Measurements from ENCODE around the gene ZCRB1. TPM values are rescaled to one million over a fixed set of nuclear protein-coding genes. Genes with fewer than 3 reads are reported as not detected.

ZCRB1 gene
- polyA plus RNA-seq, 2 of the 4 experiments (the other 2 are of a cell fraction), result 62.7 to 93.0 TPM

- Histone ChIP-seq H3K27ac (no peak overlapping the region), H3K4me2 (no peak overlapping the region), H3K9me3 (no peaks in the 10 kb centered on the region), H3K4me1 (no peaks in the 10 kb centered on the region), H3K4me3 (no peak overlapping the region)
- POLR2A ChIA-PET, result no interaction called here
- FAIRE-seq (no peak), DNase-seq (ENCODE audit: low read depth in 1 of 2, low spot score in 1 of 2) (no peak), ATAC-seq (no peak)
- CTCF ChIA-PET, result no interaction called here
- 71% methylated on average over 11 of the region's 15 CpGs for WGBS (ENCODE audit: missing lambda C conversion rate)
- TF ChIP-seq POLR2AphosphoS2 (conservative IDR thresholded peaks at IDR 0.05; ENCODE audit: low read length) (no peak), CHD2 (IDR thresholded peaks at IDR 0.05; ENCODE audit: low read length, partially characterized antibody) (no peak), HDAC2 (IDR thresholded peaks at IDR 0.05) (no peak), RARB (CRISPR knock-in tag; IDR thresholded peaks at IDR 0.05) (no peak), REST (IDR thresholded peaks at IDR 0.05) (no peak), GATA3 (IDR thresholded peaks at IDR 0.05; ENCODE audit: borderline replicate concordance) (no peak), MAFK (IDR thresholded peaks at IDR 0.05; ENCODE audit: partially characterized antibody) (no peak)
Observed at GRCh38 chr12:42267413-42268190, 58.3 kb downstream of the ZCRB1 start.

- no peak for TF ChIP-seq POLR2AphosphoS2 (conservative IDR thresholded peaks at IDR 0.05; ENCODE audit: low read length)
- H3K4me1 ChIP-seq, result no peaks in the 10 kb centered on the region
- H3K27ac ChIP-seq, result no peak overlapping the region
- no peak overlapping the region for H3K4me2 ChIP-seq
- POLR2A ChIA-PET, result no interaction called here
- no peak overlapping the region for H3K4me3 ChIP-seq
- FAIRE-seq, result no peak
- CTCF ChIA-PET, result interaction anchor here (0.8 kb wide), 1 partner anchor 138 kb away, joined by 3 read pairs; no protein-coding TSS in a partner anchor
- H3K9me3 ChIP-seq, result no peaks in the 10 kb centered on the region
- DNase-seq (ENCODE audit: low read depth in 1 of 2, low spot score in 1 of 2), result no peak
- ATAC-seq, result no peak
- WGBS (ENCODE audit: missing lambda C conversion rate), result 71% methylated on average over 14 of the region's 17 CpGs
Observed at GRCh38 chr12:42266579-42267230, 59.2 kb downstream of the ZCRB1 start.

GRCh38 chr12:42262271-42262670, 63.6 kb downstream of the ZCRB1 start:
- H3K27ac ChIP-seq, result no peak overlapping the region
- no peak for DNase-seq (ENCODE audit: low read depth in 1 of 2, low spot score in 1 of 2)
- FAIRE-seq, result no peak
- TF ChIP-seq HDAC2 (IDR thresholded peaks at IDR 0.05) (no peak), PHF8 (IDR thresholded peaks at IDR 0.05; ENCODE audit: borderline replicate concordance, low read depth) (no peak), TP53 (CRISPR knock-in tag; IDR thresholded peaks at IDR 0.05) (no peak), CBX2 (IDR thresholded peaks at IDR 0.05; ENCODE audit: borderline replicate concordance, low read depth) (no peak), USF2 (IDR thresholded peaks at IDR 0.05) (no peak), RARB (CRISPR knock-in tag; IDR thresholded peaks at IDR 0.05) (no peak), KDM5A (IDR thresholded peaks at IDR 0.05) (no peak), GATA3 (IDR thresholded peaks at IDR 0.05; ENCODE audit: borderline replicate concordance) (no peak), CHD4 (IDR thresholded peaks at IDR 0.05; ENCODE audit: borderline replicate concordance) (no peak), ZSCAN20 (CRISPR knock-in tag; IDR thresholded peaks at IDR 0.05) (no peak), MYC (IDR thresholded peaks at IDR 0.05; ENCODE audit: borderline replicate concordance, low read length) (no peak), CBX8 (IDR thresholded peaks at IDR 0.05) (no peak), HOXB13 (CRISPR knock-in tag; IDR thresholded peaks at IDR 0.05; ENCODE audit: low read depth) (no peak), MAZ (IDR thresholded peaks at IDR 0.05; ENCODE audit: borderline replicate concordance, low read depth, low read length) (no peak), SREBF2 (IDR thresholded peaks at IDR 0.05) (no peak), ZC3H11A (IDR thresholded peaks at IDR 0.05) (no peak), ZNF302 (CRISPR knock-in tag; IDR thresholded peaks at IDR 0.05) (no peak), CEBPB (IDR thresholded peaks at IDR 0.05) (no peak)
- TF ChIP-seq, protein P1, sequence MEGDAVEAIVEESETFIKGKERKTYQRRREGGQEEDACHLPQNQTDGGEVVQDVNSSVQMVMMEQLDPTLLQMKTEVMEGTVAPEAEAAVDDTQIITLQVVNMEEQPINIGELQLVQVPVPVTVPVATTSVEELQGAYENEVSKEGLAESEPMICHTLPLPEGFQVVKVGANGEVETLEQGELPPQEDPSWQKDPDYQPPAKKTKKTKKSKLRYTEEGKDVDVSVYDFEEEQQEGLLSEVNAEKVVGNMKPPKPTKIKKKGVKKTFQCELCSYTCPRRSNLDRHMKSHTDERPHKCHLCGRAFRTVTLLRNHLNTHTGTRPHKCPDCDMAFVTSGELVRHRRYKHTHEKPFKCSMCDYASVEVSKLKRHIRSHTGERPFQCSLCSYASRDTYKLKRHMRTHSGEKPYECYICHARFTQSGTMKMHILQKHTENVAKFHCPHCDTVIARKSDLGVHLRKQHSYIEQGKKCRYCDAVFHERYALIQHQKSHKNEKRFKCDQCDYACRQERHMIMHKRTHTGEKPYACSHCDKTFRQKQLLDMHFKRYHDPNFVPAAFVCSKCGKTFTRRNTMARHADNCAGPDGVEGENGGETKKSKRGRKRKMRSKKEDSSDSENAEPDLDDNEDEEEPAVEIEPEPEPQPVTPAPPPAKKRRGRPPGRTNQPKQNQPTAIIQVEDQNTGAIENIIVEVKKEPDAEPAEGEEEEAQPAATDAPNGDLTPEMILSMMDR (IDR thresholded peaks at IDR 0.05), result no peak
- TF ChIP-seq, protein P2, sequence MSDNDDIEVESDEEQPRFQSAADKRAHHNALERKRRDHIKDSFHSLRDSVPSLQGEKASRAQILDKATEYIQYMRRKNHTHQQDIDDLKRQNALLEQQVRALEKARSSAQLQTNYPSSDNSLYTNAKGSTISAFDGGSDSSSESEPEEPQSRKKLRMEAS (IDR thresholded peaks at IDR 0.05), result no peak
- CTCF ChIA-PET, result no interaction called here
- H3K4me1 ChIP-seq, result no peaks in the 10 kb centered on the region
- 38% methylated on average over 2 of the region's 2 CpGs for WGBS (ENCODE audit: missing lambda C conversion rate)
- no peak overlapping the region for H3K4me2 ChIP-seq
- no peak overlapping the region for H3K4me3 ChIP-seq
- POLR2A ChIA-PET, result no interaction called here
- ATAC-seq, result no peak
- no peaks in the 10 kb centered on the region for H3K9me3 ChIP-seq

Data from A549 (cell line).